ENCODE data around the gene AFF4.

AFF4 gene

DNA sequence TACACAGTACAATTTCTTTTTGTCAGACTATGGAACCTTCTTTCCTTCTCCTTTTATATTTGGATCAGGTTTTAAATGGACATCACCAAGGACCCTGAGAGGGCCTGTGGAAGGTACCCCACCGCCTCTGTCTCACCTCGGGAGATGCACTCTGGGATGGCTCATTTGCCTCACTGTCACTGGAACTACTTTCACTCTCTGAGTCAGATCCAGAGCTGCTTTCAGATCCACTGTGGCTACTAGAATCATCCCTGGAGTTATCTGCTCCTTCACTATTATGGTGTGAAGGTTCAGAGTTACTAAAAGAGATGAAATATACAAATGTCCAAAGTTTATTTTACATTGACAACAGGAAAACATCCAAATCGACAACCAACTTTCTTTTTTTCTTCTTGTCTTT, 65.3 kb downstream of the AFF4 start:
- no peak for DNase-seq (ENCODE audit: extremely low read depth, low read depth)
- TF ChIP-seq, protein P1, sequence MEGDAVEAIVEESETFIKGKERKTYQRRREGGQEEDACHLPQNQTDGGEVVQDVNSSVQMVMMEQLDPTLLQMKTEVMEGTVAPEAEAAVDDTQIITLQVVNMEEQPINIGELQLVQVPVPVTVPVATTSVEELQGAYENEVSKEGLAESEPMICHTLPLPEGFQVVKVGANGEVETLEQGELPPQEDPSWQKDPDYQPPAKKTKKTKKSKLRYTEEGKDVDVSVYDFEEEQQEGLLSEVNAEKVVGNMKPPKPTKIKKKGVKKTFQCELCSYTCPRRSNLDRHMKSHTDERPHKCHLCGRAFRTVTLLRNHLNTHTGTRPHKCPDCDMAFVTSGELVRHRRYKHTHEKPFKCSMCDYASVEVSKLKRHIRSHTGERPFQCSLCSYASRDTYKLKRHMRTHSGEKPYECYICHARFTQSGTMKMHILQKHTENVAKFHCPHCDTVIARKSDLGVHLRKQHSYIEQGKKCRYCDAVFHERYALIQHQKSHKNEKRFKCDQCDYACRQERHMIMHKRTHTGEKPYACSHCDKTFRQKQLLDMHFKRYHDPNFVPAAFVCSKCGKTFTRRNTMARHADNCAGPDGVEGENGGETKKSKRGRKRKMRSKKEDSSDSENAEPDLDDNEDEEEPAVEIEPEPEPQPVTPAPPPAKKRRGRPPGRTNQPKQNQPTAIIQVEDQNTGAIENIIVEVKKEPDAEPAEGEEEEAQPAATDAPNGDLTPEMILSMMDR (IDR thresholded peaks at IDR 0.05; ENCODE audit: low read depth, low read length), result no peak

DNA sequence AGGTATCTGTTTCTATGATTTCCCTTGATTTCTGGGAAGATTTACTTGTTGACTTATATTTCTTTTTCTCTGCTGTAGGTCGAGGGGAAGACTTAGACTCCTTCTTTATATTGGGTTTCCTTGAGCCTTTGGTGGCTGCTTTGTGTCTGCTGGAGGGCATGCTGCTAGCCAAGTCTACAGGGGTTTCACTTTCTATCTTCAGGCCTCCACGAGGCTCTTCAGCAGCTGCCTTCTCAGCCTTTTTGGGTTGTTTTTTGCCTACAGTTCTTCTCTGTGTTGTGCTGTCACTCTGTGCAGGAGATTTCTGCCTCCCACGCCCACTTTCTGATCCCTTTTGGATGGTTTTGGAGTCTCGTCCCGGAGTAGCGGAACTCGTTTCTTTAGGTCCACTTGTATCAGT, 66.7 kb downstream of the AFF4 start:
- TF ChIP-seq, protein P1 (IDR thresholded peaks at IDR 0.05; ENCODE audit: low read depth, low read length), result no peak
- no peak for DNase-seq (ENCODE audit: extremely low read depth, low read depth)

DNA sequence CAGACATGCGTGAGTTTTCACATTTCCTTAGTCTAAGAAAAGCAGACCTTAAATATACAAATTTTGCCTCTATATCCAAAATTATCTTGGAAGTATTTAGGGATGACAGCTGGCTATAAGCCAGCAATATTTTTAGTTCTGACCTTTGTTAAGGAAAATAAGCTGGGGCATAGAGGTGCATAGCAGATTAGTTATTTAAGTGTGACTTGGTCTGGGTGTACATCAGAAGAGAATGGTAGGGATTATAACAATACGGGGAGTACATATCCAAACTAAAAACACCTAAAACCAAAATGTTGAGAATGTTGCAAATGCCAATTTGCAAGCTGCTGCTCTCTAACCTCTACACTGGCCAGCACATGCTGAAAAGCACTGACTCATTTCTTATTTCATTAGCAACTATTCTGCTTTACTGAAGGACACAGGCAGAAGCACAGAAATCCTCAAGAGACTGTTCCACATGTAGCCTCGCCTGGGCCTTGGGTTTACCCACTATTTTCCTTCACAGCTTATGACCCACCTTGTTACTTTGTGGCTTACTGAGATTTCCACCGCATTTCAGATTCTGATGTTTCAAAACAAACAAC, 67.6 kb downstream of the AFF4 start:
- no peak for DNase-seq (ENCODE audit: extremely low read depth, low read depth)
- TF ChIP-seq, protein P1 (IDR thresholded peaks at IDR 0.05; ENCODE audit: low read depth, low read length), result no peak

DNA sequence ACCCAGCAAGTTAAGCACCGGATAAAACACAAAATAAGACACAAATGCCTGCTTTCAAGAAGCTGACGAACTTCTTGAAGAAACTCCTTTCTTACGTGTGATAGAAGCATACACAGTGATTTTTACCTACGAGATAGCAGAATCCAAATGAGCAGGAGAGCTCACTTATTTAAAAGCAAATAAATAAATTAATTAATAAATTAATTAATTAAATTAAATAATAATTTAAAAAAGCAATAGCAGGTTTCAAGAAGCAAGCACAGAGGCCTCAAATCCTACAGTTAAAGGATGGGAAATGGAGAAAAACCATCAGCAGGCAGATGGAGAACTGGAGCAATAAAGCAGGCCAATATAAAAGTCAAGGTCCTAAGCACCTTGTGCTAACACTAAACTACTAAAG, 72.6 kb downstream of the AFF4 start:
- TF ChIP-seq, protein P1 (IDR thresholded peaks at IDR 0.05; ENCODE audit: low read depth, low read length), result no peak
- DNase-seq (ENCODE audit: extremely low read depth, low read depth), result no peak

GRCh38 chr5:132889501-132889900, 73.9 kb downstream of the AFF4 start:
- TF ChIP-seq, protein P1 (IDR thresholded peaks at IDR 0.05; ENCODE audit: low read depth, low read length), result no peak
- DNase-seq (ENCODE audit: extremely low read depth, low read depth), result no peak

DNA sequence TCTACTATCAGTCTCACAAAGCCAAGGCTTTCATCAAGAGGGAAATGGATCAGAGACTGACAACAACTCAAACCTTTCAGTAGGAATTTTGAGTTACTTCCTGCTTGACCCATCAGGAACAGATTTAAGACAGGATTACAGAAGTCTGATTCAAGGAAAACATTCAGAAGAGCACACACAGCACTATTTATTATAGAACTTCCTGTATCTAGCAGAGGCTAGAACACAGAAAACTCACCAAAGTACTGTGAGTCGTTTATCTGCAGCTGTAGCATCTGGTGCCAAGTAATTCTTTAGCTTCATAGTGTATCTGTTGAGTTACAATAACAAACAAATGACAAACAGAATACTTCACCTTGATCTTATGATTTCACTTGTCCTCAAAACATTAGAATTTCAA, 76.2 kb downstream of the AFF4 start:
- no peak for DNase-seq (ENCODE audit: extremely low read depth, low read depth)

DNA sequence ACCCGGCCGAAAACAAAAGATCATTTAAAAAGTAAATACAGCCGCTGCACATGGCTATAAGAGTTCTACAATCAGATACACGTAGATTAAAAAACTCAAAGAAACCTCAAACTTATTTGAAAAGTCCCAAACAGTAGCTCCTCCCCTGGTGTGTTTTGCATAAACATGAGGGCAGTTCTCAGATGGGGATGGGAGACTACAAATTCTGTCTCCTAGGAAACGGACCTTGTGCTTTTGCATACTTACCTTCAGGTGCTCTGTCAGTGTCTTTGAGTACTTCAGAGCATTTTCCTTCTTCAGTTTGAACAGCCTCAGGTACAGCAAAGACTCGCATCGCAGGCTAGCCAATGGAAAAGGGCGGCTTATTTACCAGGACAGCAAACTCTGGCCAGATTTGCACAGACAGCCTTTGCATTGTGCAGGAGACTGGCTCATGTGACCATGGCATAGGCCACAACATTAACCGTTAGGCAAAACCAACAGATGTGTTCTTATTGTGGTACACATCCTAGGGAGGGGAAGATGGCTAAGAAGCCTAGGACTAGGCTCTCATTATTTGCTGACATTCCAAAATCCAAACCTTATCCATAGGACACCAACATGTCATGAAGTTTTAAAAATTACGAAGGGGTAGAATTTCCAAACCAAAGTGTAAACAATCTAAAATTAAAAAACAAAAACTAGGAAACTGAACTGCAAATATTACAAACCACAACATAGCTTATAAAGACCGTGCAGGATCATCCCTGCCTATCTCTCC, 77.2 kb downstream of the AFF4 start:
- TF ChIP-seq, protein P1 (IDR thresholded peaks at IDR 0.05; ENCODE audit: low read depth, low read length), result no peak
- DNase-seq (ENCODE audit: extremely low read depth, low read depth), result no peak

More for the DNA sequence above, 76.2 kb downstream of the AFF4 start:
- TF ChIP-seq, protein P1 (IDR thresholded peaks at IDR 0.05; ENCODE audit: low read depth, low read length), result no peak
